Neuronal stem cell (in vitro differentiated cells): ENCODE data around the gene SFMBT1.

Experiments
- DNase-seq: peaks from one replicate; pipeline ENCODE4 v3.0.0-alpha.2; 2013; ENCODE audit warnings: low spot score
- H2AFZ ChIP-seq: one replicate; pipeline ENCODE4 v1.6.1; 2013; ENCODE audit warnings: mild to moderate bottlenecking, low read length, inconsistent platforms
- H2AK5ac ChIP-seq: 2 replicates; pipeline ENCODE4 v1.6.1; 2013; ENCODE audit warnings: low read depth, mild to moderate bottlenecking, inconsistent platforms, low read length, moderate library complexity, mixed read lengths
- H2BK120ac ChIP-seq: 2 replicates; pipeline ENCODE4 v1.6.1; 2013; ENCODE audit warnings: low read depth, mild to moderate bottlenecking, inconsistent platforms, low read length, moderate library complexity, mixed read lengths
- H2BK12ac ChIP-seq: one replicate; pipeline ENCODE4 v1.6.1; 2013; ENCODE audit warnings: low read length, inconsistent platforms
- H2BK15ac ChIP-seq: 2 replicates; pipeline ENCODE4 v1.6.1; 2013; ENCODE audit warnings: mild to moderate bottlenecking, low read length, inconsistent platforms, mixed read lengths
- H2BK5ac ChIP-seq: one replicate; pipeline ENCODE4 v1.6.1; 2013; ENCODE audit warnings: inconsistent platforms, mild to moderate bottlenecking, low read length, moderate library complexity
- H3K14ac ChIP-seq: one replicate; pipeline ENCODE4 v1.6.1; 2013; ENCODE audit warnings: low read length, inconsistent platforms
- H3K18ac ChIP-seq: 2 replicates; pipeline ENCODE4 v1.6.1; 2013; ENCODE audit warnings: low read length, inconsistent platforms
- H3K23ac ChIP-seq: 2 replicates; pipeline ENCODE4 v1.6.1; 2013; ENCODE audit warnings: low read depth, mild to moderate bottlenecking, mixed read lengths, low read length, inconsistent platforms; ENCODE audit not compliant: poor library complexity
- H3K27ac ChIP-seq: replicated peaks from 3 replicates; pipeline ENCODE4 v1.5.1; 2013; ENCODE audit warnings: low read length, inconsistent platforms
- H3K27me3 ChIP-seq, 3 experiments: 2 replicates each; pipeline ENCODE4 v1.6.1; 2013; ENCODE audit warnings: low read length in 3 of 3, mild to moderate bottlenecking in 2 of 3, inconsistent platforms in 1 of 3, low read depth in 1 of 3, mixed read lengths in 1 of 3, moderate library complexity in 1 of 3; ENCODE audit not compliant: control insufficient read depth in 3 of 3, insufficient read depth in 3 of 3
- H3K36me3 ChIP-seq, 2 donors: replicated peaks in 1 of 2; 2 replicates each; pipeline ENCODE4 v1.6.1; 2013; ENCODE audit warnings: low read length in 2 of 2; ENCODE audit not compliant: control insufficient read depth in 2 of 2, insufficient read depth in 2 of 2
- H3K4ac ChIP-seq: 2 replicates; pipeline ENCODE4 v1.6.1; 2013; ENCODE audit warnings: inconsistent platforms, mild to moderate bottlenecking, low read length, moderate library complexity
- H3K4me1 ChIP-seq, 2 donors: 1 replicate in 1 of 2; 2 replicates in 1 of 2; pipeline ENCODE4 v1.6.1; 2013; ENCODE audit warnings: low read length in 2 of 2, low read depth in 1 of 2; ENCODE audit not compliant: control insufficient read depth in 2 of 2, insufficient read depth in 1 of 2
- H3K4me2 ChIP-seq: one replicate; pipeline ENCODE4 v1.6.1; 2013; ENCODE audit warnings: mild to moderate bottlenecking, low read length, inconsistent platforms; ENCODE audit not compliant: insufficient read depth, poor library complexity, severe bottlenecking
- H3K4me3 ChIP-seq, 2 donors: 2 replicates each; pipeline ENCODE4 v1.5.1; 2013; ENCODE audit warnings: low read length in 2 of 2, mild to moderate bottlenecking in 2 of 2, inconsistent platforms in 1 of 2, moderate library complexity in 1 of 2
- H3K79me1 ChIP-seq: one replicate; pipeline ENCODE4 v1.6.1; 2013; ENCODE audit warnings: low read depth, mild to moderate bottlenecking, inconsistent platforms, low read length, moderate library complexity
- H3K9ac ChIP-seq: one replicate; pipeline ENCODE4 v1.6.1; 2013; ENCODE audit warnings: mild to moderate bottlenecking, low read depth, low read length, inconsistent platforms; ENCODE audit not compliant: poor library complexity
- H3K9me3 ChIP-seq, 2 donors: replicated peaks in 1 of 2; 2 replicates each; pipeline versions ENCODE3 to v1.6.1; 2013; ENCODE audit warnings: low read length in 2 of 2, mild to moderate bottlenecking in 2 of 2, inconsistent platforms in 1 of 2, low read depth in 1 of 2, mixed read lengths in 1 of 2, moderate library complexity in 1 of 2; ENCODE audit not compliant: control insufficient read depth in 2 of 2, insufficient read depth in 1 of 2
- H4K8ac ChIP-seq: one replicate; pipeline ENCODE4 v1.6.1; 2013; ENCODE audit warnings: low read depth, mild to moderate bottlenecking, inconsistent platforms, low read length, moderate library complexity
- H4K91ac ChIP-seq: one replicate; pipeline ENCODE4 v1.6.1; 2013; ENCODE audit warnings: low read length, low read depth, mild to moderate bottlenecking, inconsistent platforms; ENCODE audit not compliant: poor library complexity
- WGBS, 2 donors: extraction: QIAGEN DNeasy Blood & Tissue Kit; methylation state at CpG; one replicate each; pipeline ENCODE4 v1.1.7; 2013; ENCODE audit warnings: missing lambda C conversion rate in 2 of 2, mixed read lengths in 1 of 2; ENCODE audit not compliant: insufficient read length in 2 of 2, insufficient replicate concordance in 1 of 2; ENCODE audit errors: extremely low coverage in 2 of 2; 5-methylcytosine and 5-hydroxymethylcytosine counted together

SFMBT1 gene

GRCh38 chr3:52983828-52984227, 62.0 kb downstream of the SFMBT1 start:
- no peaks in the 10 kb centered on the region for H3K36me3 ChIP-seq
- H2BK12ac ChIP-seq: no peak overlapping the region
- H2BK120ac ChIP-seq: no peak overlapping the region
- H3K27ac ChIP-seq: no peak overlapping the region
- no peak overlapping the region for H2BK5ac ChIP-seq
- H3K18ac ChIP-seq: no peak overlapping the region
- no peaks in the 10 kb centered on the region for H3K79me1 ChIP-seq
- H3K14ac ChIP-seq: no peak overlapping the region
- H3K23ac ChIP-seq: no peak overlapping the region
- H3K9ac ChIP-seq: no peak overlapping the region
- H3K9me3 ChIP-seq: peaks cover 0 to 4% of the 10 kb centered on the region in 2 donors
- H3K4ac ChIP-seq: no peak overlapping the region
- no peak overlapping the region for H4K91ac ChIP-seq
- no peak overlapping the region for H2AK5ac ChIP-seq
- H2AFZ ChIP-seq: no peak overlapping the region
- no peak overlapping the region for H4K8ac ChIP-seq
- no peak for DNase-seq
- no peak overlapping the region for H3K4me2 ChIP-seq
- H3K4me3 ChIP-seq: no peak overlapping the region
- H3K27me3 ChIP-seq: no peaks in the 10 kb centered on the region
- H2BK15ac ChIP-seq: no peak overlapping the region
- H3K4me1 ChIP-seq: no peaks in the 10 kb centered on the region

DNA sequence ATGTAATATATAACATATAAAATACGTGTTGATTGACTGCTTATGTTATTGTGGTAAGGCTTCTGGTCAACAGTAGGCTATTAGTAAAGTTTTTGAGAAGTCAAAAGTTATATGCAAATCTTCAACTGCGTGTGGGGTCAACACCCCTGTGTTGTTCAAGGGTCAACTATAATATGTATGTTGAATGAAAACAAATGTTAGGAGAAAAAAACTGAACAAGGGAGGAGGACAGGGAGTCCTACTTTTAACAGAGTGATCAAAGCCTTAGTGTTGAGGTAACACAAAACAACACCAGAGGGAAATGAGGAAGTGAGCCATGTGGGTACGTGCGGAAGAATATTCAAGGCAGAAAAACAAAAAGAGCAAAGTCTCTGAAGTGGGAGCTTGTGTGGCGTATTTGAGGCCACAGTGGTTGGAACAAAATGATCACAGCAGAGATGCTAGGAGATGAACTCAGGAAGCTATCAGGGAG, 62.5 kb downstream of the SFMBT1 start:
- Histone ChIP-seq H3K4ac (no peak overlapping the region), H4K91ac (no peak overlapping the region), H3K27ac (no peak overlapping the region), H3K9ac (no peak overlapping the region), H2AK5ac (no peak overlapping the region), H2BK15ac (no peak overlapping the region), H2BK120ac (no peak overlapping the region), H3K14ac (no peak overlapping the region), H2AFZ (no peak overlapping the region), H3K4me2 (no peak overlapping the region), H3K9me3 (peaks cover 0 to 4% of the 10 kb centered on the region in 2 donors), H2BK12ac (no peak overlapping the region), H3K4me3 (no peak overlapping the region), H3K23ac (no peak overlapping the region), H3K4me1 (no peaks in the 10 kb centered on the region), H3K36me3 (no peaks in the 10 kb centered on the region), H3K79me1 (no peaks in the 10 kb centered on the region), H4K8ac (no peak overlapping the region), H2BK5ac (no peak overlapping the region), H3K27me3 (no peaks in the 10 kb centered on the region), H3K18ac (no peak overlapping the region)
- no peak for DNase-seq
- WGBS, 2 donors: no CpG with 5 or more reads among the region's 5 CpGs

DNA sequence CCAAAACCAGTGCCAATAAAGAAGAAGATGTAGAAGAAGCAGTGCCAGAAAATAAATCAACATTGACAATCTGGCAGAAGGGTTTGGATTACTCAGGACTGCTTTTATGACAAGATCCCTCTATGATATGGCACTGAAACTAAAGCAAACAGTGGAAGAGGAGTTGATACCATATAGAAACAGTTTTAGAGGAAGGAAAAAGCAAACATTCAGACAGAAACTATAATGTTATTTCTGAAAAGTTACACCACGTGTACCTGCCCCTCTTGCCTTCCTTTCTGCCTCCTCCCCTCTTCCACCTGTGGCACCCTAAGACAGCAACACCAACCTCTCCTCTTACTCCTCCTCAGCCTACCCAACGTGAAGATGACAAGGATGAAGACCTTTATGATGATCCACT, 63.0 kb downstream of the SFMBT1 start:
- no peak overlapping the region for H2BK12ac ChIP-seq
- H3K9me3 ChIP-seq: peaks cover 0 to 4% of the 10 kb centered on the region in 2 donors
- no peak overlapping the region for H2AK5ac ChIP-seq
- no peak overlapping the region for H2BK5ac ChIP-seq
- no peak overlapping the region for H2AFZ ChIP-seq
- H3K14ac ChIP-seq: no peak overlapping the region
- no peak overlapping the region for H4K8ac ChIP-seq
- no peak overlapping the region for H4K91ac ChIP-seq
- H3K27ac ChIP-seq: no peak overlapping the region
- no peak overlapping the region for H3K23ac ChIP-seq
- no peak overlapping the region for H3K4me3 ChIP-seq
- H3K79me1 ChIP-seq: no peaks in the 10 kb centered on the region
- H3K9ac ChIP-seq: no peak overlapping the region
- no peaks in the 10 kb centered on the region for H3K4me1 ChIP-seq
- peaks cover 0 to 2% of the 10 kb centered on the region in 2 donors for H3K36me3 ChIP-seq
- no peaks in the 10 kb centered on the region for H3K27me3 ChIP-seq
- H3K4me2 ChIP-seq: no peak overlapping the region
- H3K4ac ChIP-seq: no peak overlapping the region
- no CpG with 5 or more reads among the region's 2 CpGs for WGBS, 2 donors
- DNase-seq: no peak
- H3K18ac ChIP-seq: no peak overlapping the region
- no peak overlapping the region for H2BK15ac ChIP-seq
- H2BK120ac ChIP-seq: no peak overlapping the region

GRCh38 chr3:52979190-52979983, 66.5 kb downstream of the SFMBT1 start:
- Histone ChIP-seq H3K18ac (no peak overlapping the region), H3K4me2 (no peak overlapping the region), H4K8ac (no peak overlapping the region), H3K14ac (no peak overlapping the region), H3K79me1 (no peaks in the 10 kb centered on the region), H2BK15ac (no peak overlapping the region), H3K9me3 (peaks cover 0 to 4% of the 10 kb centered on the region in 2 donors), H3K36me3 (peaks cover 0 to 2% of the 10 kb centered on the region in 2 donors), H3K4ac (no peak overlapping the region), H2AK5ac (no peak overlapping the region), H2BK12ac (no peak overlapping the region), H3K23ac (no peak overlapping the region), H3K27me3 (no peaks in the 10 kb centered on the region), H4K91ac (no peak overlapping the region), H2AFZ (no peak overlapping the region), H2BK5ac (no peak overlapping the region), H3K4me1 (no peaks in the 10 kb centered on the region), H3K4me3 (no peak overlapping the region), H3K27ac (no peak overlapping the region), H2BK120ac (no peak overlapping the region), H3K9ac (no peak overlapping the region)
- DNase-seq: no peak
- no CpG with 5 or more reads among the region's 5 CpGs for WGBS, 2 donors
